GM20431 (cell line): ENCODE results near the gene SEZ6.

Experiments used
- in situ Hi-C: fragments of 300-500 bp; cut with MseI, MboI; formaldehyde crosslinking; loops from one replicate; pipeline ENCODE4 v1.15.0; 2020; ENCODE audit warnings: low sequenced_read_pairs; ENCODE audit not compliant: unreplicated experiment

Gene SEZ6

GRCh38 chr17:29010129-29010528 lies 4.3 kb upstream of the SEZ6 start:
- in situ Hi-C loops = no loop called here

GRCh38 chr17:29008591-29008990 lies 2.8 kb upstream of the SEZ6 start:
- in situ Hi-C loops = no loop called here

- in situ Hi-C loops = no loop called here
Measured at GRCh38 chr17:29007860-29008455, 2.1 kb upstream of the SEZ6 start.

- in situ Hi-C loops = no loop called here
Measured at GRCh38 chr17:29007456-29007855, 1.6 kb upstream of the SEZ6 start.

- in situ Hi-C loops = no loop called here
Measured at GRCh38 chr17:29004081-29004692, 1.6 kb downstream of the SEZ6 start.

- in situ Hi-C loops = no loop called here
Measured at GRCh38 chr17:29003289-29003688, 2.5 kb downstream of the SEZ6 start.

- in situ Hi-C loops = no loop called here
Measured at GRCh38 chr17:29002811-29003210, 3.0 kb downstream of the SEZ6 start.

GRCh38 chr17:29000973-29001372 lies 4.9 kb downstream of the SEZ6 start:
- in situ Hi-C loops = no loop called here

- in situ Hi-C loops = no loop called here
Measured at GRCh38 chr17:28999206-28999605, 6.6 kb downstream of the SEZ6 start.

- in situ Hi-C loops = no loop called here
Measured at GRCh38 chr17:28997806-28998205, 8.0 kb downstream of the SEZ6 start.

- in situ Hi-C loops = no loop called here
Measured at GRCh38 chr17:28996554-28997096, 9.2 kb downstream of the SEZ6 start.

GRCh38 chr17:28993645-28994426 lies 12.0 kb downstream of the SEZ6 start:
- in situ Hi-C loops = no loop called here

- in situ Hi-C loops = no loop called here
Measured at GRCh38 chr17:28992625-28993600, 12.9 kb downstream of the SEZ6 start.

GRCh38 chr17:28992185-28992584 lies 13.6 kb downstream of the SEZ6 start:
- in situ Hi-C loops = no loop called here

- in situ Hi-C loops = no loop called here
Measured at GRCh38 chr17:28991779-28992178, 14.1 kb downstream of the SEZ6 start.

GRCh38 chr17:28989028-28989427 lies 16.8 kb downstream of the SEZ6 start:
- in situ Hi-C loops = no loop called here

GRCh38 chr17:28988475-28988874 lies 17.4 kb downstream of the SEZ6 start:
- in situ Hi-C loops = no loop called here

- in situ Hi-C loops = no loop called here
Measured at GRCh38 chr17:28986714-28987655, 18.8 kb downstream of the SEZ6 start.
